Gastroesophageal sphincter (tissue), 4 donors: Measurements from ENCODE around the gene MIB1. TPM values are rescaled to one million over a fixed set of nuclear protein-coding genes. Genes with fewer than 3 reads are reported as not detected.
A peak's percentile ranks its signal among the peaks of the same experiment; 100 is the strongest.

Experiments
- ATAC-seq: fragments of 150-250 bp; one replicate; pipeline ENCODE4 v1.9.1; 2016; ENCODE audit warnings: mild to moderate bottlenecking, moderate library complexity
- H3K27ac ChIP-seq, 4 donors: fragments of 200-600 bp; sonication (generic) in 3 of 4; 1 replicate in 3 of 4; 2 replicates in 1 of 4; pipeline ENCODE4 v1.5.1; 2016 to 2019
- H3K27me3 ChIP-seq: fragments of 200-600 bp; sonication (generic); one replicate; pipeline ENCODE4 v1.5.1; 2019
- H3K36me3 ChIP-seq, 2 donors: fragments of 200-600 bp; sonication (generic); one replicate each; pipeline ENCODE4 v1.5.1; 2019; ENCODE audit warnings: control low read depth in 1 of 2
- H3K4me1 ChIP-seq, 3 donors: fragments of 200-600 bp; sonication (generic); 1 replicate in 2 of 3; 2 replicates in 1 of 3; pipeline ENCODE4 v1.5.1; 2016 to 2019; ENCODE audit warnings: control low read depth in 2 of 3
- H3K4me3 ChIP-seq, 2 donors: fragments of 200-600 bp; sonication (generic); one replicate each; pipeline ENCODE4 v1.5.1; 2019; ENCODE audit warnings: mild to moderate bottlenecking in 1 of 2, moderate library complexity in 1 of 2
- H3K9me3 ChIP-seq, 3 donors: fragments of 200-600 bp; sonication (generic); one replicate each; pipeline ENCODE4 v1.5.1; 2017 to 2019; ENCODE audit warnings: control low read depth in 2 of 3
- CTCF ChIP-seq, 4 experiments: fragments of 200-600 bp in 2 of 4; fragments of 450-650 bp in 2 of 4; sonication (generic) in 1 of 4; IDR thresholded peaks; one replicate each; pipeline ENCODE4 v1.5.1; 2017 to 2019; ENCODE audit warnings: antibody characterized with exemption in 4 of 4, mild to moderate bottlenecking in 2 of 4, moderate library complexity in 2 of 4
- EP300 ChIP-seq: sonication (generic); formaldehyde crosslinking; IDR thresholded peaks from one replicate; pipeline ENCODE4 v1.6.1; 2017; ENCODE audit warnings: antibody characterized with exemption, mild to moderate bottlenecking
- POLR2A ChIP-seq, 2 donors: fragments of 450-650 bp; IDR thresholded peaks; one replicate each; pipeline ENCODE4 v1.6.1; 2017; ENCODE audit warnings: antibody characterized with exemption in 2 of 2, mild to moderate bottlenecking in 2 of 2, moderate library complexity in 1 of 2
- POLR2AphosphoS5 ChIP-seq: sonication (generic); formaldehyde crosslinking; IDR thresholded peaks from one replicate; pipeline ENCODE4 v1.6.1; 2017; ENCODE audit warnings: antibody characterized with exemption
- WGBS, 2 donors: methylation state at CpG; one replicate each; pipeline ENCODE4 v1.1.5; 2018; ENCODE audit warnings: low coverage in 1 of 2; 5-methylcytosine and 5-hydroxymethylcytosine counted together
- total RNA-seq, 4 donors: library from RNA; depleted of rRNA; stranded (reverse); fragments of >200 nt; gene quantifications; one replicate each; pipeline ENCODE4 v1.1.0, GENCODE V29; 2016

Gene MIB1
- total RNA-seq, 4 donors from 2014 or later, result 43.7 to 57.7 (median 47.3) TPM

GRCh38 chr18:21809725-21810124, 69.1 kb downstream of the MIB1 start:
- Histone ChIP-seq H3K27me3 (no peaks in the 10 kb centered on the region), H3K27ac (no peak overlapping the region), H3K36me3 (peaks cover 2 to 57% of the 10 kb centered on the region in 2 donors), H3K4me3 (no peak overlapping the region), H3K9me3 (no peaks in the 10 kb centered on the region), H3K4me1 (no peaks in the 10 kb centered on the region)
- no peak for TF ChIP-seq POLR2A (IDR thresholded peaks at IDR 0.05)
- no peak for TF ChIP-seq EP300
- TF ChIP-seq POLR2AphosphoS5, result no peak
- TF ChIP-seq CTCF (IDR thresholded peaks at IDR 0.05), result no peak
- 89 to 97% methylated on average over 2 of the region's 2 CpGs for WGBS, 2 donors
- ATAC-seq, result no peak

DNA sequence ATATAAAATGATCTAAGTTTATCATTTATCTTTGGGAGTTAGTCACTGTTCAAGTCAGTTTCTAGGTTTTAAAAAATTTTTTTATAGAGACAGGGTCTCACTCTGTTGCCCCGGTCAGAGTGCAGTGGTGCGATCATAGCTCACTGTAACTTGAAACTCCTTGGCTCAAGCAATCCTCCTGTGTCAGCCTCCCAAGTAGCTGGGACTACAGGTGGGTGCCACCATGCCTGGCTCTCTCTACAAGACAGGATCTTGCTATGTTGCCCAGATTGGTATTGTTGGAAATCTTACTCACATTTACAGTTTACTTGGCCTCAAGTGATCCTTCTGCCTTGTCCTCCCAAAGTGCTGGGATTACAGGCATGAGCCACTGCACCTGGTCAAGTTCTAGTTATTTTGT, 74.5 kb downstream of the MIB1 start:
- TF ChIP-seq EP300 (no peak), POLR2AphosphoS5 (no peak), POLR2A (IDR thresholded peaks at IDR 0.05) (no peak), CTCF (IDR thresholded peaks at IDR 0.05) (no peak)
- H3K4me3 ChIP-seq, result no peak overlapping the region
- no peaks in the 10 kb centered on the region for H3K27me3 ChIP-seq
- H3K9me3 ChIP-seq, result no peaks in the 10 kb centered on the region
- ATAC-seq, result no peak
- peaks cover 0 to 53% of the 10 kb centered on the region in 2 donors for H3K36me3 ChIP-seq
- H3K27ac ChIP-seq, result no peak overlapping the region
- H3K4me1 ChIP-seq, result no peaks in the 10 kb centered on the region
- 100% methylated on average over 2 of the region's 2 CpGs; no CpG with 5 or more reads in 1 of the 2 donors for WGBS, 2 donors

- Histone ChIP-seq H3K27me3 (no peaks in the 10 kb centered on the region), H3K9me3 (no peaks in the 10 kb centered on the region), H3K27ac (no peak overlapping the region), H3K36me3 (peaks cover 0 to 51% of the 10 kb centered on the region in 2 donors), H3K4me1 (no peaks in the 10 kb centered on the region), H3K4me3 (no peak overlapping the region)
- 49 to 61% methylated on average over 2 of the region's 2 CpGs for WGBS, 2 donors
- TF ChIP-seq CTCF (IDR thresholded peaks at IDR 0.05) (peak; percentile 37 to 61 (median 42)), POLR2A (IDR thresholded peaks at IDR 0.05) (no peak)
- no peak for ATAC-seq
These were observed 79.6 kb downstream of the MIB1 start for GRCh38 chr18:21820033-21820810.

DNA sequence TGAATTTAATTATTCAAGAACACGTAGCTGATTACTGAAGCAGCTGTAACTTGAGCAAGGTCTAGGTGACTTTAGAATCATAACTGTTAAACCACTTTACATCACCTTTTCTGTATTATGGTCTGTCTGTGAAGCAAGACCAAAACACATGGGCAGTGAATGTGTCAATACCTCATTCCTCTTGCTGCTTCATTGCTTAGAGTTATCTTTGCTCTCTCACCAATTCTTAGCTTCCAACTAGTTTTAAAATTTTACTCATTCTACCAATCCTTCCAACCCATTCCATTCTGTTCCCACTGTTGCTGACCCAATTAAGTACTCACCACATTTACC, 80.2 kb downstream of the MIB1 start:
- TF ChIP-seq EP300 (no peak), CTCF (IDR thresholded peaks at IDR 0.05) (no peak), POLR2AphosphoS5 (no peak), POLR2A (IDR thresholded peaks at IDR 0.05) (no peak)
- Histone ChIP-seq H3K9me3 (no peaks in the 10 kb centered on the region), H3K27ac (no peak overlapping the region), H3K36me3 (peaks cover 0 to 46% of the 10 kb centered on the region in 2 donors), H3K4me3 (no peak overlapping the region), H3K27me3 (no peaks in the 10 kb centered on the region), H3K4me1 (peaks cover 0 to 5% (median 0%) of the 10 kb centered on the region in 3 donors)
- WGBS, 2 donors, result 57 to 100% methylated on average over 1 of the region's 1 CpG
- no peak for ATAC-seq

- H3K36me3 ChIP-seq, result peaks cover 0 to 20% of the 10 kb centered on the region in 2 donors
- no peaks in the 10 kb centered on the region for H3K9me3 ChIP-seq
- 85 to 86% methylated on average over 3 of the region's 3 CpGs for WGBS, 2 donors
- H3K4me3 ChIP-seq, result no peak overlapping the region
- no peak for ATAC-seq
- H3K27ac ChIP-seq, result no peak overlapping the region
- H3K4me1 ChIP-seq, result peaks cover 0 to 34% (median 5%) of the 10 kb centered on the region in 3 donors
- TF ChIP-seq POLR2A (IDR thresholded peaks at IDR 0.05), result no peak
- TF ChIP-seq POLR2AphosphoS5, result no peak
- TF ChIP-seq CTCF (IDR thresholded peaks at IDR 0.05), result no peak
- no peak for TF ChIP-seq EP300
- no peaks in the 10 kb centered on the region for H3K27me3 ChIP-seq
These were observed 83.3 kb downstream of the MIB1 start for GRCh38 chr18:21823848-21824247.
